ENCODE results near the gene ARL5B. TPM values are rescaled to one million over a fixed set of nuclear protein-coding genes. Genes with fewer than 3 reads are reported as not detected.

The ARL5B gene
- total RNA-seq, 2 donors from 2014 or later, result 10.2 to 18.6 TPM

- H3K4me3 ChIP-seq, result no peak overlapping the region
- H3K4me1 ChIP-seq (ENCODE audit: control insufficient read depth in 1 of 2, low read depth in 2 of 2), result peaks cover 18 to 62% of the 10 kb centered on the region in 2 donors
- no peak for DNase-seq (ENCODE audit: low spot score)
- no peak overlapping the region for H3K27ac ChIP-seq
- H3K27me3 ChIP-seq (replicated peaks; ENCODE audit: insufficient read depth), result no peaks in the 10 kb centered on the region
- H3K9me3 ChIP-seq, result no peaks in the 10 kb centered on the region
- ATAC-seq (ENCODE audit: insufficient number of reproducible peaks, low FRiP score, low read depth), result no peak
- TF ChIP-seq, protein P1, sequence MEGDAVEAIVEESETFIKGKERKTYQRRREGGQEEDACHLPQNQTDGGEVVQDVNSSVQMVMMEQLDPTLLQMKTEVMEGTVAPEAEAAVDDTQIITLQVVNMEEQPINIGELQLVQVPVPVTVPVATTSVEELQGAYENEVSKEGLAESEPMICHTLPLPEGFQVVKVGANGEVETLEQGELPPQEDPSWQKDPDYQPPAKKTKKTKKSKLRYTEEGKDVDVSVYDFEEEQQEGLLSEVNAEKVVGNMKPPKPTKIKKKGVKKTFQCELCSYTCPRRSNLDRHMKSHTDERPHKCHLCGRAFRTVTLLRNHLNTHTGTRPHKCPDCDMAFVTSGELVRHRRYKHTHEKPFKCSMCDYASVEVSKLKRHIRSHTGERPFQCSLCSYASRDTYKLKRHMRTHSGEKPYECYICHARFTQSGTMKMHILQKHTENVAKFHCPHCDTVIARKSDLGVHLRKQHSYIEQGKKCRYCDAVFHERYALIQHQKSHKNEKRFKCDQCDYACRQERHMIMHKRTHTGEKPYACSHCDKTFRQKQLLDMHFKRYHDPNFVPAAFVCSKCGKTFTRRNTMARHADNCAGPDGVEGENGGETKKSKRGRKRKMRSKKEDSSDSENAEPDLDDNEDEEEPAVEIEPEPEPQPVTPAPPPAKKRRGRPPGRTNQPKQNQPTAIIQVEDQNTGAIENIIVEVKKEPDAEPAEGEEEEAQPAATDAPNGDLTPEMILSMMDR (IDR thresholded peaks at IDR 0.05), result no peak
- peaks cover under 1% of the 10 kb centered on the region for H3K36me3 ChIP-seq
Measured at GRCh38 chr10:18664841-18665478, 5.7 kb downstream of the ARL5B start.

DNA sequence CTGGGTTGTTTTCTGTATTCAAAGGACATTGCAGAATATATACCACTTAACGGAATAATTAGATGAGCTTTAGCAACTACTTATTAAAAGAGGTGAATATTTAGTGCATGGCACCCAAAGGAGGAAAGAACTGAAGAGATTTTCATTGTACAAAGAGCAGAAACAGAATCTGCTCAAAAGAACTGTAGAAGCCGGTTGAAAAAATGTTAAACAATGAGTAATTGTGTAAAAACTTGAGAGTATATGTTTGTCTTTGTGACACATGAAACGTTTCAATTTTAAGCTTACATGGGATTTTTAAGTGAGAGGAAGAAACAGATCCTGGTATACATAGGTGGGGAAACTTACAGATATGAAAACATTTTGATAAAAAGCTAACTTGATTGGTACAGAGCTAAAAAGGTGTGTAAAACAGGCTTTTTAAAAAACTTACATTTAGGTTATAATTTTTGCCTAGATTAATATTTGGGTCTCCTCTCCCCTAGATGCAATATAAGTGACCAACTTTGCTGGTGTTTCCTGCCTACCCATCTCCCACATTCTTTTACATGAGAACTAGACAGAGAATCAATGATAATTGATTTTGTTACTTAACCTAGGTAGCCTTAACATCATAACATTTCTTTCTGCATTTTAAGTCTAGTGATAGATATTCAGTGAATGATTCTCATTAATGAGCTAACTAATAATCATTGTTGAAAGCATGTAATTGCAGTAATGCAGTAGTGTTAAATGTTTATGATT, 6.8 kb downstream of the ARL5B start:
- peaks cover 5% of the 10 kb centered on the region for H3K36me3 ChIP-seq
- peaks cover 14 to 54% of the 10 kb centered on the region in 2 donors for H3K4me1 ChIP-seq (ENCODE audit: control insufficient read depth in 1 of 2, low read depth in 2 of 2)
- TF ChIP-seq, protein P1 (IDR thresholded peaks at IDR 0.05), result no peak
- H3K27ac ChIP-seq, result no peak overlapping the region
- DNase-seq (ENCODE audit: low spot score) (no peak), ATAC-seq (ENCODE audit: insufficient number of reproducible peaks, low FRiP score, low read depth) (no peak)
- no peaks in the 10 kb centered on the region for H3K9me3 ChIP-seq
- no peak overlapping the region for H3K4me3 ChIP-seq
- no peaks in the 10 kb centered on the region for H3K27me3 ChIP-seq (replicated peaks; ENCODE audit: insufficient read depth)

- no peak for ATAC-seq (ENCODE audit: insufficient number of reproducible peaks, low FRiP score, low read depth)
Measured at GRCh38 chr10:18666810-18667209, 7.6 kb downstream of the ARL5B start.

DNA sequence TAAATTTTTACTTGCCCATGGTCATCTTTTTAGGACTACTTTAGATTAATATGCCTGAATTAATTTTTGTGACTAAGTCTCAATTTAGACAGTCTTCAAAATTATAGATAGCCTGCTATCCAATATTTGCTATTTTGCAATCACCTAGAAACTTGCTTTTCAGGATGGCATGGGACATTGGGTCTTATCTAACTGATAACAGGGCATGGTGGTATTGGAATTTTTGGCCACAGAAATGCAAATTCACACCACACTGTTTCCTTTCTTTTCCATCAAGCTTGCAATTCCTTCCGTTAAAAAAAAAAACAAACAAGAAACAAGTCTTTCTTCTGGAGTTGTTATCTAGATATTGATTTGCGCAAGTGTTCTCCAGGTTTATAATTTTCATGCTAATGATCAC, 8.8 kb downstream of the ARL5B start:
- DNase-seq (ENCODE audit: low spot score) (no peak), ATAC-seq (ENCODE audit: insufficient number of reproducible peaks, low FRiP score, low read depth) (no peak)
- no peaks in the 10 kb centered on the region for H3K27me3 ChIP-seq (replicated peaks; ENCODE audit: insufficient read depth)
- H3K36me3 ChIP-seq, result peaks cover 15% of the 10 kb centered on the region
- no peak overlapping the region for H3K4me3 ChIP-seq
- H3K4me1 ChIP-seq (ENCODE audit: control insufficient read depth in 1 of 2, low read depth in 2 of 2), result peaks cover 0 to 33% of the 10 kb centered on the region in 2 donors
- no peaks in the 10 kb centered on the region for H3K9me3 ChIP-seq
- no peak overlapping the region for H3K27ac ChIP-seq
- TF ChIP-seq, protein P1 (IDR thresholded peaks at IDR 0.05), result no peak

More at GRCh38 chr10:18666810-18667209, 7.6 kb downstream of the ARL5B start:
- Histone ChIP-seq H3K9me3 (no peaks in the 10 kb centered on the region), H3K4me1 (ENCODE audit: control insufficient read depth in 1 of 2, low read depth in 2 of 2) (peaks cover 8 to 45% of the 10 kb centered on the region in 2 donors), H3K27me3 (replicated peaks; ENCODE audit: insufficient read depth) (no peaks in the 10 kb centered on the region), H3K27ac (no peak overlapping the region), H3K4me3 (no peak overlapping the region), H3K36me3 (peaks cover 13% of the 10 kb centered on the region)
- no peak for DNase-seq (ENCODE audit: low spot score)
- TF ChIP-seq, protein P1 (IDR thresholded peaks at IDR 0.05), result no peak

DNA sequence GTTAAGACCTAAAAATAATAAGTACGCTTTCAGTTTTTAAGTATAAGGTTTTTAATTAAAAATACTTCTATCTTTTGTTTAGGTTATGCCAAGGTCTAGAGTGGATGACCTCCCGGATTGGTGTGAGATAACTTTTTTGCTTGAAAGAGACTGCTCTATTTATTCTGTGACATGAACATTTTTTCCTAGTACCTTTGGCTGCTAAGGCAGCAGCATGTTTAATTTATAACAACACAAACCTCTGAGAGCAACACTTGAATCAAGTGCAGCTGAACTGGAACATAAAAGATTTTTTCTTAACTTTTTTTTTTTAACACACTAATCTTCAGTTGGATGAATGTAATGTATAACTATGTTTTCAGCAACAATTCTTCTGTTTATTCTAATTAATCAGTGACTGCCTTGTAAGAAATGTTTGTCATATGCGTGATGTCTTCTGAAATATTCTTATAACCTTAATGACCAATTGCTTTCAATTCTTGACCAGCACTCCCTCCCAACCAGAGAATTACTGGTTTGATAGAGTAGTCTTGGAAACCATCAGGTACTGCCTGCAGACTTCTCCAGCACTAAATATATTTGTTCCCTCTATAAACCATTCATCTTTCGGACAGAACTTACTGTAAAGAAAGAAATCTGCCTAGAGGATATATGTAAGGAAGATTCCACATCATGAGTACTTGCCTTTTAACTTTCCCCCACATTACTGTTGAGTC, 16.0 kb downstream of the ARL5B start:
- H3K27ac ChIP-seq, result no peak overlapping the region
- no peak for ATAC-seq (ENCODE audit: insufficient number of reproducible peaks, low FRiP score, low read depth)
- no peaks in the 10 kb centered on the region for H3K9me3 ChIP-seq
- no peaks in the 10 kb centered on the region for H3K4me1 ChIP-seq (ENCODE audit: control insufficient read depth in 1 of 2, low read depth in 2 of 2)
- H3K4me3 ChIP-seq, result no peak overlapping the region
- H3K36me3 ChIP-seq, result peaks cover 22% of the 10 kb centered on the region
- no peak for DNase-seq (ENCODE audit: low spot score)
- TF ChIP-seq, protein P1 (IDR thresholded peaks at IDR 0.05), result no peak
- H3K27me3 ChIP-seq (replicated peaks; ENCODE audit: insufficient read depth), result no peaks in the 10 kb centered on the region
